Cardiac fibroblast (primary cell): ENCODE data around the gene SLC22A23.
"Not testable (repeated sequence)": the region's sequence is repeated elsewhere in the genome, so short reads cannot be mapped to it uniquely, and the experiment has no call there.

ENCODE experiments used
- DNase-seq, 2 donors: peaks; one replicate each; pipeline versions ENCODE4 v3.0.0 to v3.0.0-alpha.2; 2010; ENCODE audit warnings: low read depth in 2 of 2
- H3K4me3 ChIP-seq, 2 donors: replicated peaks in 1 of 2; 1 replicate in 1 of 2; 2 replicates in 1 of 2; pipeline ENCODE4 v1.5.1; 2011; ENCODE audit warnings: low read depth in 2 of 2, low read length in 2 of 2, mild to moderate bottlenecking in 2 of 2, moderate library complexity in 1 of 2
- TF ChIP-seq, protein P1 (sequence below): IDR thresholded peaks from one replicate; pipeline ENCODE4 v1.5.1; 2011; ENCODE audit warnings: low read depth, mild to moderate bottlenecking, low read length, inconsistent platforms

SLC22A23 gene

GRCh38 chr6:3244003-3244831 is 212.6 kb downstream of the SLC22A23 start:
- H3K4me3 ChIP-seq, result no peak overlapping the region
- TF ChIP-seq, protein P1, sequence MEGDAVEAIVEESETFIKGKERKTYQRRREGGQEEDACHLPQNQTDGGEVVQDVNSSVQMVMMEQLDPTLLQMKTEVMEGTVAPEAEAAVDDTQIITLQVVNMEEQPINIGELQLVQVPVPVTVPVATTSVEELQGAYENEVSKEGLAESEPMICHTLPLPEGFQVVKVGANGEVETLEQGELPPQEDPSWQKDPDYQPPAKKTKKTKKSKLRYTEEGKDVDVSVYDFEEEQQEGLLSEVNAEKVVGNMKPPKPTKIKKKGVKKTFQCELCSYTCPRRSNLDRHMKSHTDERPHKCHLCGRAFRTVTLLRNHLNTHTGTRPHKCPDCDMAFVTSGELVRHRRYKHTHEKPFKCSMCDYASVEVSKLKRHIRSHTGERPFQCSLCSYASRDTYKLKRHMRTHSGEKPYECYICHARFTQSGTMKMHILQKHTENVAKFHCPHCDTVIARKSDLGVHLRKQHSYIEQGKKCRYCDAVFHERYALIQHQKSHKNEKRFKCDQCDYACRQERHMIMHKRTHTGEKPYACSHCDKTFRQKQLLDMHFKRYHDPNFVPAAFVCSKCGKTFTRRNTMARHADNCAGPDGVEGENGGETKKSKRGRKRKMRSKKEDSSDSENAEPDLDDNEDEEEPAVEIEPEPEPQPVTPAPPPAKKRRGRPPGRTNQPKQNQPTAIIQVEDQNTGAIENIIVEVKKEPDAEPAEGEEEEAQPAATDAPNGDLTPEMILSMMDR, result no peak
- DNase-seq, result no peak

DNA sequence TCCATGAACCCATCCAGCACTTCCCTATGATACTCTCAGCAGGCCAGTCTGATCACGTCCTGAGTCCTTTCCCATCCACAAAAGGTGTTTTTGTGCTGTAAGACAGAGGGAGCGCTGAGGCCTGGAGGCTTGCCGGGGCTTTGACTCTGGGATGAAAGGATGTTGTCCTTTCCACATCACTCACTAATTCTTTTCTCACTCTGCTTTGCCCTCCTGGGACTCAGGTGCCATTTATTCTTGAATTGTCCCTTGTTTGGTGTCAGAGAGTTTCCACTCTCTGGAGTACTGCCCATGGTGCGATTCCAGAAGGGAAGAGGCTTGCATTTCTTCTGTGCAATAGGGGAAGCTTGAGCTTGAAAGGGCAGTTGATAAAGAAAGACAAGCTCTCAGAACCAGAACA is 214.1 kb downstream of the SLC22A23 start:
- TF ChIP-seq, protein P1, result no peak
- H3K4me3 ChIP-seq, result no peak overlapping the region
- DNase-seq, result no peak

DNA sequence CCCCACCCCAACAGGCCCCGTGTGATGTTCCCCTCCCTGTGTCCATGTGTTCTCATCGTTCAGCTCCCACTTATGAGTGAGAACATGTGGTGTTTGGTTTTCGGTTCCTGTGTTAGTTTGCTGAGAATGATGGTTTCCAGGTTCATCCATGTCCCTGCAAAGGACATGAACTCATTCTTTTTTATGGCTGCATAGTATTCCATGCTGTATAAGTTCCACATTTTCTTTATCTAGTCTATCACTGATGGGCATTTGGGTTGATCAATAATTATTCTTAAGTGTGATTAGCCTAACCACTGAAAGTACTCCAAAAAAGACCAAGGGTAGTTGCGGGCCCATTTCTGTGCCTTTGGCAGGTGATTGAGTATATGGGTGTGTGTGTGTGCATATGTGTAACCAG is 215.1 kb downstream of the SLC22A23 start:
- DNase-seq, result not testable (repeated sequence)

GRCh38 chr6:3240595-3240994 is 216.3 kb downstream of the SLC22A23 start:
- no peak for DNase-seq
- TF ChIP-seq, protein P1, result no peak
- no peak overlapping the region for H3K4me3 ChIP-seq

More for the DNA sequence above, 215.1 kb downstream of the SLC22A23 start:
- not testable (repeated sequence) for H3K4me3 ChIP-seq

GRCh38 chr6:3239110-3239830 is 217.6 kb downstream of the SLC22A23 start:
- H3K4me3 ChIP-seq, result no peak overlapping the region
- DNase-seq, result no peak
- TF ChIP-seq, protein P1, result peak; percentile 33

DNA sequence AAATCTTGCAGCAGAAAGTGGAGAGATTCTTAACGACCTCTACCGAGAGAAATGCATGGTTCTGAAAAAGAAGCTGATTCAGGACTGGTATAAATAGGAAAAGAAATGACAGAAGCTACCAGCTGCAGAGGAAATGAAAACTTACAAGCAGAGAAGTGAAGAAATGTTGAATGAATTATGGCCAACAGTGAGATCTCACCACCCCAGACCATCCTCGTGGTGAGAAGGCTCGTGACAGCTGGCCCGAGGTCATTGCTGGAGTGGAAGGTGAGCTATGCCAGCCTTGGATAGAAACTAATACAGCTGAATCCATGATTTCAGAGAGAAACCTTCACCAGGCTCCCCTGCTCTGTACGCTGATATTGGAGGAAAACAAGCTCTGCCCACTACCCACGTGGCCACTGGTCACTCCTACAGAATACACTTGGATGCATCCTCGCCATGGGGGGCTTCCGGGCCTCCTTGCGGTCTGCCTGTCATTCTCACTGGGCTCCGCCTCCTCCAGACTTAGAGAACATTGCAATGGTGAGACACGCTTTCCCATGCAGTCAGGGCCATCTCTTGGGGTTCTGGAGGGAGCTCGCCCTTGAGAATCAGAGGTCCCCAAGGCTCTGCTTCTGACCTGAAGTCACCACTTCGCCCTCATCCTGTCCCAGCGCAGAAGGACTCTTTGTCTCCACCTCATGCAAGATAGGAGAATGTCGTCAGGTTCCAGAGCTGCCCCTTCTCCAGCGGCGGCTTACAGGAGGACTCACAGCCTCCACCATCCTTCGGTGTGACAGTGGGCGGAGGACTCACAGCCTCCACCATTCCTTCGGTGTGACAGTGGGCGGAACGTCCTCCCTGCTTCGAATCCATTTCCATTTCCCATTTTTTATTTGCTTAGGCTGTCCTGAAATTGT is 218.8 kb downstream of the SLC22A23 start:
- TF ChIP-seq, protein P1, result no peak
- no peak overlapping the region for H3K4me3 ChIP-seq
- no peak for DNase-seq
